GM12878 (cell line): ENCODE measurements around the gene ATP10A. TPM values are rescaled to one million over a fixed set of nuclear protein-coding genes. Genes with fewer than 3 reads are reported as not detected.
A peak's percentile ranks its signal among the peaks of the same experiment; 100 is the strongest.

Source experiments
- ATAC-seq: fragments of 200-7000 bp; cut with Tn5 transposase; 3 replicates; pipeline ENCODE4 v1.9.1; 2020; ENCODE audit warnings: mild to moderate bottlenecking, moderate library complexity
- BruUV-seq: library from RNA; stranded (reverse); fragments of 400-500 nt; replicated peaks from 2 replicates; lab custom pipeline; 2021; lab: Mats Ljungman, UMichigan
- CTCF ChIA-PET: fragments of 300-600 bp; sonication (Branson Sonifier 250); formaldehyde crosslinking; extraction: SDS; loops from one replicate; lab custom pipeline; 2021; ENCODE audit warnings: inconsistent platforms; lab: Yijun Ruan, JAX
- POLR2A ChIA-PET: fragments of 350-600 bp; formaldehyde crosslinking; extraction: SDS; loops from one replicate; lab custom pipeline; 2021; ENCODE audit warnings: inconsistent platforms; lab: Charles Lee
- RAD21 ChIA-PET: fragments of 300-600 bp; sonication (Branson Sonifier 250); formaldehyde crosslinking; loops from one replicate; lab custom pipeline; 2023; ENCODE audit warnings: antibody characterized with exemption; ENCODE audit not compliant: unreplicated experiment; lab: Charles Lee
- SMC1A ChIA-PET: fragments of 300-600 bp; sonication (Branson Sonifier 250); formaldehyde crosslinking; loops from one replicate; lab custom pipeline; 2023; ENCODE audit not compliant: unreplicated experiment, uncharacterized antibody; lab: Charles Lee
- DNase-seq: peaks from one replicate; pipeline ENCODE4 v3.0.0-alpha.2; 2011; ENCODE audit warnings: low read depth, low spot score
- FAIRE-seq: peaks from 3 replicates; lab custom pipeline; 2011; peaks lifted over from hg19 to GRCh38; lab: Jason Lieb, UNC
- H2AFZ ChIP-seq: 2 replicates; pipeline ENCODE4 v1.6.0; 2011; ENCODE audit warnings: low read depth, low read length, control low read depth; ENCODE audit not compliant: control insufficient read depth
- H3K27ac ChIP-seq: 2 replicates; pipeline ENCODE4 v1.5.1; 2011; ENCODE audit warnings: control low read depth; ENCODE audit not compliant: control insufficient read depth, insufficient read depth
- H3K27me3 ChIP-seq, 2 experiments: replicated peaks in 1 of 2; 2 replicates each; pipeline versions ENCODE4 v1.6.0 to v1.6.1; 2011; ENCODE audit warnings: low read length in 1 of 2; ENCODE audit not compliant: control insufficient read depth in 2 of 2, insufficient read depth in 2 of 2
- H3K36me3 ChIP-seq, 2 experiments: 2 replicates each; pipeline ENCODE4 v1.5.1; 2011; ENCODE audit warnings: low read length in 1 of 2; ENCODE audit not compliant: control insufficient read depth in 2 of 2, insufficient read depth in 2 of 2
- H3K4me1 ChIP-seq: 2 replicates; pipeline ENCODE4 v1.6.1; 2011; ENCODE audit warnings: mild to moderate bottlenecking, low read length, moderate library complexity, mixed read lengths; ENCODE audit not compliant: control insufficient read depth, insufficient read depth
- H3K4me2 ChIP-seq: 2 replicates; pipeline ENCODE4 v1.6.0; 2011; ENCODE audit warnings: control low read depth; ENCODE audit not compliant: control insufficient read depth, insufficient read depth
- H3K4me3 ChIP-seq: fragments of 200-600 bp; sonication (generic); 2 replicates; pipeline ENCODE4 v1.5.1; 2016
- H3K79me2 ChIP-seq: 2 replicates; pipeline ENCODE4 v1.6.0; 2011; ENCODE audit warnings: low read length; ENCODE audit not compliant: control insufficient read depth, insufficient read depth
- H3K9ac ChIP-seq: 2 replicates; pipeline ENCODE4 v1.8.0; 2011; ENCODE audit warnings: low read length, control low read depth, mixed read lengths; ENCODE audit not compliant: control insufficient read depth, insufficient read depth
- H3K9me3 ChIP-seq: replicated peaks from 3 replicates; pipeline ENCODE4 v1.5.1; 2011; ENCODE audit warnings: mild to moderate bottlenecking, low read length; ENCODE audit not compliant: control insufficient read depth, insufficient read depth
- H4K20me1 ChIP-seq: 2 replicates; pipeline ENCODE4 v1.6.0; 2011; ENCODE audit not compliant: control insufficient read depth, insufficient read depth
- IRF4 ChIP-seq: IDR thresholded peaks from 2 replicates; pipeline ENCODE4 v1.6.1; 2011; ENCODE audit warnings: low read depth, low read length
- JUNB ChIP-seq: IDR thresholded peaks from 2 replicates; pipeline ENCODE4 v1.6.1; 2016; ENCODE audit warnings: antibody characterized with exemption, mild to moderate bottlenecking
- NR2C2 ChIP-seq: IDR thresholded peaks from 2 replicates; pipeline ENCODE4 v1.6.1; 2011; ENCODE audit warnings: borderline replicate concordance, low read depth; ENCODE audit not compliant: control insufficient read depth, insufficient read length
- PAX5 ChIP-seq: IDR thresholded peaks from 2 replicates; pipeline ENCODE4 v1.6.1; 2011; ENCODE audit warnings: low read depth, low read length, borderline replicate concordance
- POLR2A ChIP-seq: IDR thresholded peaks from 2 replicates; pipeline ENCODE4 v1.6.1; 2011; ENCODE audit warnings: low read depth, mild to moderate bottlenecking, low read length
- REST ChIP-seq: IDR thresholded peaks from 2 replicates; pipeline ENCODE4 v1.6.1; 2012; ENCODE audit warnings: mild to moderate bottlenecking, low read depth, low read length
- RUNX3 ChIP-seq: IDR thresholded peaks from 2 replicates; pipeline ENCODE4 v1.6.1; 2012; ENCODE audit warnings: low read length, inconsistent platforms
- SPI1 ChIP-seq: IDR thresholded peaks from 2 replicates; pipeline ENCODE4 v1.6.1; 2011; ENCODE audit warnings: low read depth, mild to moderate bottlenecking, low read length, moderate library complexity, borderline replicate concordance; ENCODE audit not compliant: insufficient read depth
- YY1 ChIP-seq: IDR thresholded peaks from 2 replicates; pipeline ENCODE4 v1.6.1; 2011; ENCODE audit warnings: low read depth, mild to moderate bottlenecking, low read length
- ZBTB40 ChIP-seq: fragments of 450-650 bp; IDR thresholded peaks from 2 replicates; pipeline ENCODE4 v1.6.1; 2016; ENCODE audit warnings: mild to moderate bottlenecking, moderate library complexity, borderline replicate concordance
- WGBS: methylation state at CpG from one replicate; pipeline ENCODE4 v1.1.6; 2016; ENCODE audit warnings: low lambda C conversion rate; ENCODE audit not compliant: insufficient replicate concordance, insufficient coverage; ENCODE audit errors: missing lambda C conversion rate; 5-methylcytosine and 5-hydroxymethylcytosine counted together
- in situ Hi-C: fragments of 300-500 bp; cut with MboI; formaldehyde crosslinking; loops from 9 replicates; pipeline ENCODE4 v1.14.3; 2018; ENCODE audit warnings: mixed read lengths
- intact Hi-C: fragments of 100-400 bp; cut with micrococcal nuclease; formaldehyde crosslinking; loops from one replicate; pipeline ENCODE4 v1.14.2; 2022; ENCODE audit not compliant: unreplicated experiment
- polyA plus RNA-seq, 11 experiments: library from polyadenylated mRNA; depleted of rRNA in 4 of 11; unstranded in 6 of 11; stranded (reverse) in 5 of 11; fragments of >200 nt; fragmentation: Nextera tagmentation in 4 of 11; fragmentation: Illumina TruSeq in 1 of 11; extraction: Ambion mirVana in 4 of 11; extraction: Trizol in 1 of 11; gene quantifications; 1 replicate in 1 of 11; 2 replicates in 10 of 11; pipeline versions ENCODE4 v1.2.1 to v1.2.3, GENCODE V29; 2011 to 2016; ENCODE audit warnings: inconsistent platforms in 2 of 11, missing spikeins in 2 of 11, low read depth in 1 of 11
- total RNA-seq, 4 experiments: library from RNA; depleted of rRNA in 3 of 4; stranded (reverse); fragments of >200 nt in 3 of 4; fragmentation: Illumina TruSeq in 1 of 4; extraction: Trizol in 1 of 4; gene quantifications; 2 replicates each; pipeline versions ENCODE4 v1.2.1 to v1.2.3, GENCODE V29; 2013 to 2021

Gene ATP10A
- total and polyA plus RNA-seq, 10 of the 15 experiments (the other 5 are each of a cell fraction or from before 2014, with no cell fraction given) = 0.04 to 1.5 (median 0.31) TPM; not detected in 2

- BruUV-seq = no TSS peak
- ChIA-PET SMC1A (no interaction called here), CTCF (no interaction called here), POLR2A (no interaction called here), RAD21 (no interaction called here)
- in situ Hi-C loops = no loop called here
- Histone ChIP-seq H3K4me2 (peak overlapping the region; percentile 32), H3K36me3 (no peaks in the 10 kb centered on the region), H3K9me3 (no peaks in the 10 kb centered on the region; the same call in 2 of the 3 replicates), H2AFZ (no peak overlapping the region), H4K20me1 (no peaks in the 10 kb centered on the region), H3K4me3 (peak overlapping the region; percentile 26; the same call in 1 of the 2 replicates), H3K27me3 (no peaks in the 10 kb centered on the region), H3K4me1 (peaks cover 19% of the 10 kb centered on the region), H3K9ac (peak overlapping the region; percentile 20; the same call in 1 of the 2 replicates), H3K79me2 (no peaks in the 10 kb centered on the region), H3K27ac (peak overlapping the region; percentile 21; the same call in 1 of the 2 replicates)
- FAIRE-seq (peak; percentile 80), ATAC-seq (peak; percentile 94), DNase-seq (peak; percentile 28)
- intact Hi-C loops = loop anchor here (5.0 kb wide), 2 partner anchors 58 to 82 kb away; no protein-coding TSS in a partner anchor
- TF ChIP-seq IRF4 (peak; percentile 82; the same call in 1 of the 2 replicates), JUNB (peak; percentile 23; the same call in 1 of the 2 replicates), NR2C2 (no peak), REST (no peak), RUNX3 (peak; percentile 63), YY1 (0 out of 2 replicates have a peak, but pooled peaks have one; percentile 45), POLR2A (0 out of 2 replicates have a peak, but pooled peaks have one; percentile 11), SPI1 (peak; percentile 74), PAX5 (0 out of 2 replicates have a peak, but pooled peaks have one; percentile 44), ZBTB40 (no peak)
- 5% methylated on average over 23 of the region's 36 CpGs for WGBS
Observed at GRCh38 chr15:25850154-25851111, 12.7 kb downstream of the ATP10A start.
